Sigmoid colon (tissue), 4 donors: ENCODE data around the gene TBCD.

Experiments
- CTCF ChIP-seq, 4 experiments: fragments of 450-650 bp in 3 of 4; fragments of 200-600 bp in 1 of 4; IDR thresholded peaks; one replicate each; pipeline ENCODE4 v1.5.1; 2016 to 2019; ENCODE audit warnings: antibody characterized with exemption in 4 of 4, mild to moderate bottlenecking in 3 of 4, moderate library complexity in 2 of 4
- EP300 ChIP-seq, 4 donors: sonication (generic); formaldehyde crosslinking; IDR thresholded peaks; one replicate each; pipeline ENCODE4 v1.6.1; 2017; ENCODE audit warnings: antibody characterized with exemption in 4 of 4
- POLR2A ChIP-seq, 2 donors: fragments of 450-650 bp; IDR thresholded peaks; one replicate each; pipeline ENCODE4 v1.6.1; 2016; ENCODE audit warnings: antibody characterized with exemption in 2 of 2, mild to moderate bottlenecking in 2 of 2, moderate library complexity in 2 of 2
- POLR2AphosphoS5 ChIP-seq, 4 donors: sonication (generic); formaldehyde crosslinking; IDR thresholded peaks; one replicate each; pipeline ENCODE4 v1.6.1; 2017; ENCODE audit warnings: antibody characterized with exemption in 4 of 4

GRCh38 chr17:82804442-82805191, 52.8 kb downstream of the TBCD start:
- TF ChIP-seq CTCF (IDR thresholded peaks at IDR 0.05) (no peak), POLR2A (IDR thresholded peaks at IDR 0.05) (no peak), POLR2AphosphoS5 (IDR thresholded peaks at IDR 0.05) (peak; percentile 51 to 82 (median 64)), EP300 (IDR thresholded peaks at IDR 0.05) (peak in 2 of 4 donors; percentile 12 to 60)
